ENCODE data around the gene GSN. TPM values are rescaled to one million over a fixed set of nuclear protein-coding genes. Genes with fewer than 3 reads are reported as not detected.

GSN gene
- total RNA-seq, 4 donors from 2014 or later = 3,163 to 12,584 (median 6,723) TPM

DNA sequence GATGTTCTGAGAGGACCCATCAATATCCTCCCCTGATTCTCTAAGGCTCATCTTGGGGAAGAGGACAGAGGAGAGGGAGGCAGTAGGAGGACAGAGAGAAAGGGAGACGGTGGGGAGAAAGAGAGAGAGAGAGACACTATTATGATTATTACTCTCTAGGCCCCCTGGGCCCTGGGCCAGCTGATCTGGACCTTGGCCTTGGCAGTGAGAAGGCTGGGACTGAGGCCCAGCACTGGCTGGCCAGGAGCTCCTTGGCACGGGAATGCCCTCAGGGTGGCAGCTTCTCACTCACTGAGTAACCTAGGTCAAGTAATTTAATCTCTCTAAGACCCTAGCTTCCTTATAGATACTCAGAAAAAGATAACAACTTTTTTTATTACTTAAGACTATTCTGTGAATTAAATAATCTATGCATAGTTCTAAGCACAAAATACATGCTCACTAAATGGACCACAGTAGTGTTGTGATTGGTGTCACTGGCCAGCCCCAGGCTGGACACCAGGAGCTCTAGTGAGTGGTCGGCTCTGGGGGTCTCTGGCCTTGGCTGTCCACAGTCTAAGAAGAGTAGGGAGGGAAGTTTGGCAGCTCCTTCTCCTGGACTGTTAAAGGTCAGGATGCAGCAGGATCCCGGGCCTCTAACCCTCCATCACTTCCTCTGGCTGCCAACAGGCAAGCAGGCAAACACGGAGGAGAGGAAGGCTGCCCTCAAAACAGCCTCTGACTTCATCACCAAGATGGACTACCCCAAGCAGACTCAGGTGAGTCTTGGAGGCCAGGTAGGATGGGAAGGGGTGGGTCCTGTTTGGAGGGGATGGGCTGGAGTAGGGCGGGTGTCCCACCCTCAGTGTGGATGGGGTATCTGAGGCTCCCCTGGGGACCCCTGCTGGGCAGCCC is 50.0 kb downstream of the GSN start:
- TF ChIP-seq, protein P1, sequence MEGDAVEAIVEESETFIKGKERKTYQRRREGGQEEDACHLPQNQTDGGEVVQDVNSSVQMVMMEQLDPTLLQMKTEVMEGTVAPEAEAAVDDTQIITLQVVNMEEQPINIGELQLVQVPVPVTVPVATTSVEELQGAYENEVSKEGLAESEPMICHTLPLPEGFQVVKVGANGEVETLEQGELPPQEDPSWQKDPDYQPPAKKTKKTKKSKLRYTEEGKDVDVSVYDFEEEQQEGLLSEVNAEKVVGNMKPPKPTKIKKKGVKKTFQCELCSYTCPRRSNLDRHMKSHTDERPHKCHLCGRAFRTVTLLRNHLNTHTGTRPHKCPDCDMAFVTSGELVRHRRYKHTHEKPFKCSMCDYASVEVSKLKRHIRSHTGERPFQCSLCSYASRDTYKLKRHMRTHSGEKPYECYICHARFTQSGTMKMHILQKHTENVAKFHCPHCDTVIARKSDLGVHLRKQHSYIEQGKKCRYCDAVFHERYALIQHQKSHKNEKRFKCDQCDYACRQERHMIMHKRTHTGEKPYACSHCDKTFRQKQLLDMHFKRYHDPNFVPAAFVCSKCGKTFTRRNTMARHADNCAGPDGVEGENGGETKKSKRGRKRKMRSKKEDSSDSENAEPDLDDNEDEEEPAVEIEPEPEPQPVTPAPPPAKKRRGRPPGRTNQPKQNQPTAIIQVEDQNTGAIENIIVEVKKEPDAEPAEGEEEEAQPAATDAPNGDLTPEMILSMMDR (IDR thresholded peaks at IDR 0.05; ENCODE audit: low read depth) = no peak

GRCh38 chr9:121318631-121319382 is 50.8 kb downstream of the GSN start:
- TF ChIP-seq, protein P1 (IDR thresholded peaks at IDR 0.05; ENCODE audit: low read depth) = no peak

- TF ChIP-seq, protein P1 (IDR thresholded peaks at IDR 0.05; ENCODE audit: low read depth) = no peak
These were observed 51.4 kb downstream of the GSN start for GRCh38 chr9:121319383-121319780.

DNA sequence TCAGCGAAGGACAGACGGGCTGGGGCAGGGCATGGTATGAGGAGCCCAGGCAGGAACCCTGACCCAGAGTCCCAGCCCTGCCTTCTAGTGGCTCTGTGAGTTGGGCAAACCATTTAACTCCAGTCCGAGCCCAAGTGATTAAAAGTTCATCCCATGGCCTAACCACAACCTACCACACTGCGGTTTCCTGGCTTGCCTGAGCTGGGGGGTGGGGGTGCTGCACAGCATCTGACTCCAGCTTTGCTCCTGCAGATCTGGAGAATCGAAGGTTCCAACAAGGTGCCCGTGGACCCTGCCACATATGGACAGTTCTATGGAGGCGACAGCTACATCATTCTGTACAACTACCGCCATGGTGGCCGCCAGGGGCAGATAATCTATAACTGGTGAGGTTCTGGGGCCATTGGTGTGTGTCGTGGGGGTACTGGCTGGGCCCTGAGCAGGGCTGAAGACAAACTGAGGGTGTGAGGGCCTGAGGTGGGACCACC is 53.1 kb downstream of the GSN start:
- TF ChIP-seq, protein P1 (IDR thresholded peaks at IDR 0.05; ENCODE audit: low read depth) = no peak

- TF ChIP-seq, protein P1 (IDR thresholded peaks at IDR 0.05; ENCODE audit: low read depth) = no peak
These were observed 54.2 kb downstream of the GSN start for GRCh38 chr9:121322037-121322736.

GRCh38 chr9:121322737-121323448 is 54.9 kb downstream of the GSN start:
- TF ChIP-seq, protein P1 (IDR thresholded peaks at IDR 0.05; ENCODE audit: low read depth) = no peak

Measured in subcutaneous adipose tissue (tissue), 4 donors.